SU-DHL-6 (cell line): ENCODE data around the gene NXPH4.

Experiments used
- EZH2phosphoT487 ChIP-seq: fragments of 200-600 bp; sonication (generic), shearing (Covaris generic); conservative IDR thresholded peaks from 2 replicates; pipeline ENCODE4 v1.6.1; 2018; ENCODE audit warnings: mild to moderate bottlenecking, antibody characterized with exemption, low read length, moderate library complexity, mixed read lengths
- TF ChIP-seq, protein P1 (sequence below): fragments of 200-600 bp; sonication (generic); IDR thresholded peaks from one replicate; pipeline ENCODE4 v1.5.1; 2017; ENCODE audit warnings: antibody characterized with exemption, mild to moderate bottlenecking, low read length, moderate library complexity; ENCODE audit not compliant: insufficient read depth, poor library complexity, severe bottlenecking

DNA sequence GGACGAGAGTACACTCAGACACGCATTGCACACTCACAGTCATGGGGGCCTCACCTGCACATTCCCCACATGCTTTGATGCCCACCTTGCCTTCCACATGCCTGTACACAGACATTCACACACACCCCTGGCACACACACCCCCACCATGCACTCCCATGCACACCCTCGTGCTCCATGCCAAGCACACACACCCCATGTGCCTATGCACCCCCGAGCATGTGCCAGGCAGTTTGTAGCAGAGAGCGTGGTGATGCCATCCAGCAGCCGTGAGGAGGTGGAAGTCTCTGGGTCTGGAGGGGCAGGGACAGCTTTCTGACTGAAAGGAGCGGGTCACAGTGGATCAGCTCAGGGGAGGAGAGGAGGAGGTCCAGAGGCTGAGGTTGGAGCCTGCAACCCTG lies 10.7 kb upstream of the NXPH4 start:
- TF ChIP-seq, protein P1, sequence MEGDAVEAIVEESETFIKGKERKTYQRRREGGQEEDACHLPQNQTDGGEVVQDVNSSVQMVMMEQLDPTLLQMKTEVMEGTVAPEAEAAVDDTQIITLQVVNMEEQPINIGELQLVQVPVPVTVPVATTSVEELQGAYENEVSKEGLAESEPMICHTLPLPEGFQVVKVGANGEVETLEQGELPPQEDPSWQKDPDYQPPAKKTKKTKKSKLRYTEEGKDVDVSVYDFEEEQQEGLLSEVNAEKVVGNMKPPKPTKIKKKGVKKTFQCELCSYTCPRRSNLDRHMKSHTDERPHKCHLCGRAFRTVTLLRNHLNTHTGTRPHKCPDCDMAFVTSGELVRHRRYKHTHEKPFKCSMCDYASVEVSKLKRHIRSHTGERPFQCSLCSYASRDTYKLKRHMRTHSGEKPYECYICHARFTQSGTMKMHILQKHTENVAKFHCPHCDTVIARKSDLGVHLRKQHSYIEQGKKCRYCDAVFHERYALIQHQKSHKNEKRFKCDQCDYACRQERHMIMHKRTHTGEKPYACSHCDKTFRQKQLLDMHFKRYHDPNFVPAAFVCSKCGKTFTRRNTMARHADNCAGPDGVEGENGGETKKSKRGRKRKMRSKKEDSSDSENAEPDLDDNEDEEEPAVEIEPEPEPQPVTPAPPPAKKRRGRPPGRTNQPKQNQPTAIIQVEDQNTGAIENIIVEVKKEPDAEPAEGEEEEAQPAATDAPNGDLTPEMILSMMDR: no peak
- no peak for TF ChIP-seq EZH2phosphoT487
